Testis (tissue), 2 donors: ENCODE data around the gene TLX1.

Source experiments
- POLR2A ChIP-seq: fragments of 450-650 bp; IDR thresholded peaks from one replicate; pipeline ENCODE4 v1.6.1; 2017; ENCODE audit warnings: antibody characterized with exemption, mild to moderate bottlenecking, moderate library complexity
- TF ChIP-seq, protein P1 (sequence below), 3 experiments: fragments of 450-650 bp in 2 of 3; fragments of 200-600 bp in 1 of 3; sonication (generic) in 1 of 3; IDR thresholded peaks; one replicate each; pipeline ENCODE4 v1.5.1; 2016 to 2019; ENCODE audit warnings: antibody characterized with exemption in 3 of 3, mild to moderate bottlenecking in 2 of 3, moderate library complexity in 1 of 3

DNA sequence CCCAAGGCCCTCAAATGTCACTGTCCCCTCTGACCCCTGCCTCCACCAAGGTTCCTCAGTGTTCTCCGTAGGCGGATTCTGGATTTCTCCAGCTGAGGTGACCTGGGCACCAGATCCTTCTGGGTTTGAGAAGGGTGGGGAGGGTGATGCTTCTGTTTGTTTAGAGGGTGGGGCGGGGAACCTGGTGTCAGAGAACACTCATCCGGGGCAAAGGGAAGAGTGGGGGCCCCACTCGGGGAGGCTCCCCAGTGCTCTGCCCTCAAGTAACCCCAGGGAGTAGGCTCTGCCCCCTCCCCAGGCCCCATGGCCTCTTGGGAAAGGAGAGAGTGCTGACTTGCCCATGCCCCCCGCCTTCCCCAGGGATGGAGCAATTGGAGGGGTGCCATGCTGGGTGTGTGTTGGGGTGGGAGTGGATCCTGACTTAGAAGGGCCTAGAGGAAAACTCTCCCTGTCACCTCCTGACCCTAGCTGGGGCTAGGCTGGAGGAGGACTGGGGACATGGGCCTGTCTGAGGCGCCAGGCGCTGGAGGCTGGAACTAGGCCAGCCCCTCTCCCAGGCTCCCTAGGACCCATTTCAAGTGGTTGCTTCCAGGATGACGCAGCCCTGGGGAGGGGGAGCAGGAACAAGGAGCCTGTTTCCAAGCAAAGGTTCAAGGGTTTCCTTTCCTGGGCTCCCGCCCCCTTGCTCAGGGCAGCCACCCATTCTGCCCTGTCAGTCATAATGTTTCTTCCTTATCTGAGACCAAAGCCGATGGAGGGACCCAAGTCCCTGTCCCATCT, 41.4 kb upstream of the TLX1 start:
- TF ChIP-seq POLR2A, result no peak
- TF ChIP-seq, protein P1, sequence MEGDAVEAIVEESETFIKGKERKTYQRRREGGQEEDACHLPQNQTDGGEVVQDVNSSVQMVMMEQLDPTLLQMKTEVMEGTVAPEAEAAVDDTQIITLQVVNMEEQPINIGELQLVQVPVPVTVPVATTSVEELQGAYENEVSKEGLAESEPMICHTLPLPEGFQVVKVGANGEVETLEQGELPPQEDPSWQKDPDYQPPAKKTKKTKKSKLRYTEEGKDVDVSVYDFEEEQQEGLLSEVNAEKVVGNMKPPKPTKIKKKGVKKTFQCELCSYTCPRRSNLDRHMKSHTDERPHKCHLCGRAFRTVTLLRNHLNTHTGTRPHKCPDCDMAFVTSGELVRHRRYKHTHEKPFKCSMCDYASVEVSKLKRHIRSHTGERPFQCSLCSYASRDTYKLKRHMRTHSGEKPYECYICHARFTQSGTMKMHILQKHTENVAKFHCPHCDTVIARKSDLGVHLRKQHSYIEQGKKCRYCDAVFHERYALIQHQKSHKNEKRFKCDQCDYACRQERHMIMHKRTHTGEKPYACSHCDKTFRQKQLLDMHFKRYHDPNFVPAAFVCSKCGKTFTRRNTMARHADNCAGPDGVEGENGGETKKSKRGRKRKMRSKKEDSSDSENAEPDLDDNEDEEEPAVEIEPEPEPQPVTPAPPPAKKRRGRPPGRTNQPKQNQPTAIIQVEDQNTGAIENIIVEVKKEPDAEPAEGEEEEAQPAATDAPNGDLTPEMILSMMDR (IDR thresholded peaks at IDR 0.05), result no peak
